GM18520 (cell line): ENCODE measurements around the gene XG.
"Not testable (repeated sequence)": the region's sequence is repeated elsewhere in the genome, so short reads cannot be mapped to it uniquely, and the experiment has no call there.

Source experiments
- ATAC-seq: cut with Tn5 transposase; IDR thresholded peaks from one replicate; pipeline ENCODE4 v1.9.1; 2021; ENCODE audit not compliant: unreplicated experiment

The XG gene

GRCh38 chrX:2780472-2781225 is 28.8 kb downstream of the XG start:
- not testable (repeated sequence) for ATAC-seq

GRCh38 chrX:2781226-2781571 is 29.4 kb downstream of the XG start:
- ATAC-seq: no peak

- no peak for ATAC-seq
Measured at GRCh38 chrX:2781698-2782097, 29.9 kb downstream of the XG start.

GRCh38 chrX:2782171-2782570 is 30.3 kb downstream of the XG start:
- no peak for ATAC-seq

- ATAC-seq: no peak
Measured at GRCh38 chrX:2782778-2783177, 30.9 kb downstream of the XG start.

- ATAC-seq: no peak
Measured at GRCh38 chrX:2784026-2784425, 32.2 kb downstream of the XG start.

- ATAC-seq: no peak
Measured at GRCh38 chrX:2785538-2785937, 33.7 kb downstream of the XG start.

- ATAC-seq: no peak
Measured at GRCh38 chrX:2788980-2789379, 37.1 kb downstream of the XG start.

GRCh38 chrX:2789569-2789968 is 37.7 kb downstream of the XG start:
- no peak for ATAC-seq

- no peak for ATAC-seq
Measured at GRCh38 chrX:2793752-2794151, 41.9 kb downstream of the XG start.

- no peak for ATAC-seq
Measured at GRCh38 chrX:2794336-2794735, 42.5 kb downstream of the XG start.

- ATAC-seq: not testable (repeated sequence)
Measured at GRCh38 chrX:2796808-2797207, 45.0 kb downstream of the XG start.

GRCh38 chrX:2799369-2799768 is 47.5 kb downstream of the XG start:
- ATAC-seq: no peak

- ATAC-seq: not testable (repeated sequence)
Measured at GRCh38 chrX:2799980-2800379, 48.1 kb downstream of the XG start.

- ATAC-seq: no peak
Measured at GRCh38 chrX:2801223-2801622, 49.4 kb downstream of the XG start.

- not testable (repeated sequence) for ATAC-seq
Measured at GRCh38 chrX:2802376-2803090, 50.7 kb downstream of the XG start.

GRCh38 chrX:2803486-2803885 is 51.6 kb downstream of the XG start:
- ATAC-seq: not testable (repeated sequence)

GRCh38 chrX:2804106-2804843 is 52.4 kb downstream of the XG start:
- not testable (repeated sequence) for ATAC-seq

GRCh38 chrX:2804858-2805257 is 53.0 kb downstream of the XG start:
- ATAC-seq: not testable (repeated sequence)

GRCh38 chrX:2811271-2811670 is 59.4 kb downstream of the XG start:
- ATAC-seq: no peak

GRCh38 chrX:2812161-2812907 is 60.5 kb downstream of the XG start:
- not testable (repeated sequence) for ATAC-seq
